Thyroid gland (tissue), 4 donors: ENCODE results near the gene IL17C.

Experiments
- CTCF ChIP-seq, 6 experiments: fragments of 200-600 bp in 3 of 6; fragments of 450-650 bp in 3 of 6; sonication (generic) in 3 of 6; IDR thresholded peaks; one replicate each; pipeline ENCODE4 v1.5.1; 2016 to 2019; ENCODE audit warnings: antibody characterized with exemption in 6 of 6, mild to moderate bottlenecking in 2 of 6, inconsistent platforms in 1 of 6, moderate library complexity in 1 of 6
- POLR2A ChIP-seq, 2 donors: fragments of 450-650 bp; IDR thresholded peaks; one replicate each; pipeline ENCODE4 v1.6.1; 2017; ENCODE audit warnings: antibody characterized with exemption in 2 of 2, mild to moderate bottlenecking in 2 of 2, moderate library complexity in 1 of 2

- TF ChIP-seq CTCF (IDR thresholded peaks at IDR 0.05) (no peak), POLR2A (IDR thresholded peaks at IDR 0.05) (no peak)
Observed at GRCh38 chr16:88616320-88616719, 22.1 kb upstream of the IL17C start.
